Adrenal gland (tissue), 19 donors: Measurements from ENCODE around the gene EPC2. TPM values are rescaled to one million over a fixed set of nuclear protein-coding genes. Genes with fewer than 3 reads are reported as not detected.

Experiments used
- DNase-seq, 7 donors: peaks; one replicate each; pipeline ENCODE4 v3.0.0-alpha.2; 2019 to 2020
- H3K27ac ChIP-seq, 5 donors: fragments of 200-600 bp; sonication (generic) in 4 of 5; 1 replicate in 3 of 5; 2 replicates in 2 of 5; pipeline versions ENCODE4 v1.5.1 to v1.8.0; 2016 to 2020; ENCODE audit warnings: mild to moderate bottlenecking in 1 of 5
- H3K27me3 ChIP-seq: fragments of 200-600 bp; 2 replicates; pipeline ENCODE4 v1.8.0; 2021
- H3K36me3 ChIP-seq, 2 donors: fragments of 200-600 bp; replicated peaks in 1 of 2; 1 replicate in 1 of 2; 2 replicates in 1 of 2; pipeline versions ENCODE4 v1.5.1 to v1.8.0; 2018 to 2022
- H3K4me1 ChIP-seq, 2 donors: fragments of 200-600 bp; replicated peaks in 1 of 2; 1 replicate in 1 of 2; 2 replicates in 1 of 2; pipeline versions ENCODE4 v1.5.1 to v1.8.0; 2018 to 2021
- H3K4me3 ChIP-seq, 4 donors: fragments of 200-600 bp; sonication (generic) in 3 of 4; one replicate each; pipeline ENCODE4 v1.5.1; 2016 to 2018
- H3K9me3 ChIP-seq, 3 donors: fragments of 200-600 bp; sonication (generic) in 1 of 3; replicated peaks in 1 of 3; 1 replicate in 2 of 3; 2 replicates in 1 of 3; pipeline versions ENCODE4 v1.5.1 to v1.8.0; 2016 to 2021
- POLR2A ChIP-seq, 2 donors: fragments of 450-650 bp; IDR thresholded peaks; one replicate each; pipeline ENCODE4 v1.6.1; 2017; ENCODE audit warnings: antibody characterized with exemption in 2 of 2, mild to moderate bottlenecking in 2 of 2, moderate library complexity in 1 of 2
- WGBS, 4 donors: extraction: QIAGEN DNeasy Blood & Tissue Kit in 2 of 4; methylation state at CpG; one replicate each; pipeline versions ENCODE4 v1.1.5 to v1.1.7; 2013 to 2017; 5-methylcytosine and 5-hydroxymethylcytosine counted together
- intact Hi-C, 2 donors: fragments of 100-400 bp; cut with DNase I; formaldehyde crosslinking; loops; one replicate each; pipeline versions ENCODE4 v1.14.1 to v1.15.0; 2022 to 2023
- long read RNA-seq, 10 donors: library from polyadenylated mRNA in 3 of 10; unstranded in 2 of 10; stranded (forward) in 1 of 10; transcript quantifications; one replicate each; pipeline ENCODE4 v2.0.0 and lab custom pipeline, GENCODE V29; 2021 to 2026
- polyA plus RNA-seq, 3 donors: library from polyadenylated mRNA; stranded (reverse); fragments of 200-250 nt in 2 of 3; fragments of 350-450 nt in 1 of 3; fragmentation: Illumina TruSeq in 1 of 3; extraction: RNeasy Lipid Tissue Mini Kit (QIAGEN cat#74804) in 1 of 3; gene quantifications; one replicate each; pipeline ENCODE4 v1.2.3, GENCODE V29; 2013 to 2014
- total RNA-seq, 9 donors: library from RNA; depleted of rRNA in 4 of 9; stranded (reverse); fragments of >200 nt in 4 of 9; fragments of 120-200 nt in 1 of 9; fragmentation: NEBNext Ultra II Directional in 1 of 9; extraction: Animal tissue kit (Norgen Biotek cat#: 25700) in 1 of 9; gene quantifications; one replicate each; pipeline versions ENCODE4 v1.1.0 to v1.2.4, GENCODE V29; 2013 to 2023
- TF ChIP-seq, protein P1 (sequence below), 6 experiments: fragments of 450-650 bp in 4 of 6; fragments of 200-600 bp in 2 of 6; sonication (generic) in 1 of 6; IDR thresholded peaks; 1 replicate in 5 of 6; 2 replicates in 1 of 6; pipeline versions ENCODE4 v1.5.1 to v1.8.0; 2016 to 2021; ENCODE audit warnings: antibody characterized with exemption in 6 of 6, mild to moderate bottlenecking in 2 of 6, moderate library complexity in 1 of 6
- donor health status: healthy with polysubstance abuse.
- donor health status: Bipolar disorder and iron deficiency.
- donor health status: DM: yes; HTN: yes; CAD: no.
- donor health status: DM: no; HTN: no; CAD: no.
- donor health status: DM: no; HTN: no; CAD: no.
- donor health status: DM: yes; HTN: yes; CAD: no.

EPC2 gene, protein sequence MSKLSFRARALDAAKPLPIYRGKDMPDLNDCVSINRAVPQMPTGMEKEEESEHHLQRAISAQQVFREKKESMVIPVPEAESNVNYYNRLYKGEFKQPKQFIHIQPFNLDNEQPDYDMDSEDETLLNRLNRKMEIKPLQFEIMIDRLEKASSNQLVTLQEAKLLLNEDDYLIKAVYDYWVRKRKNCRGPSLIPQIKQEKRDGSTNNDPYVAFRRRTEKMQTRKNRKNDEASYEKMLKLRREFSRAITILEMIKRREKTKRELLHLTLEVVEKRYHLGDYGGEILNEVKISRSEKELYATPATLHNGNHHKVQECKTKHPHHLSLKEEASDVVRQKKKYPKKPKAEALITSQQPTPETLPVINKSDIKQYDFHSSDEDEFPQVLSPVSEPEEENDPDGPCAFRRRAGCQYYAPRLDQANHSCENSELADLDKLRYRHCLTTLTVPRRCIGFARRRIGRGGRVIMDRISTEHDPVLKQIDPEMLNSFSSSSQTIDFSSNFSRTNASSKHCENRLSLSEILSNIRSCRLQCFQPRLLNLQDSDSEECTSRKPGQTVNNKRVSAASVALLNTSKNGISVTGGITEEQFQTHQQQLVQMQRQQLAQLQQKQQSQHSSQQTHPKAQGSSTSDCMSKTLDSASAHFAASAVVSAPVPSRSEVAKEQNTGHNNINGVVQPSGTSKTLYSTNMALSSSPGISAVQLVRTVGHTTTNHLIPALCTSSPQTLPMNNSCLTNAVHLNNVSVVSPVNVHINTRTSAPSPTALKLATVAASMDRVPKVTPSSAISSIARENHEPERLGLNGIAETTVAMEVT
- 10 to 100 TPM; 17.6 to 57.4 (median 35.7) TPM for total RNA-seq
- polyA plus RNA-seq, result 10 to 100 TPM in 1 of 3 donors, 1 to 10 TPM in 2; 8.0 to 23.9 (median 8.3) TPM
- long read RNA-seq, donor 1, partial matches to known transcripts, result 0 of 1 reads
- long read RNA-seq, donor 1, other reads (novel, unspliced or antisense), result 0 of 1 reads
- long read RNA-seq, donor 2, result 0 reads
- long read RNA-seq, donor 3, result 0 reads
- long read RNA-seq, donor 4, partial matches to known transcripts, result 2 of 3 reads
- long read RNA-seq, donor 4, other reads (novel, unspliced or antisense), result 1 of 3 reads
- long read RNA-seq, donor 5, partial matches to known transcripts, result 6 of 17 reads
- long read RNA-seq, donor 5, other reads (novel, unspliced or antisense), result 8 of 17 reads
- long read RNA-seq, donor 6, partial matches to known transcripts, result 1 of 4 reads
- long read RNA-seq, donor 6, other reads (novel, unspliced or antisense), result 3 of 4 reads
- long read RNA-seq, donor 7, partial matches to known transcripts, result 0 of 1 reads
- long read RNA-seq, donor 7, other reads (novel, unspliced or antisense), result 0 of 1 reads
- long read RNA-seq, donor 8, partial matches to known transcripts, result 0 of 1 reads
- long read RNA-seq, donor 8, other reads (novel, unspliced or antisense), result 0 of 1 reads
- long read RNA-seq, donor 9, partial matches to known transcripts, result 0 of 1 reads
- long read RNA-seq, donor 9, other reads (novel, unspliced or antisense), result 0 of 1 reads
- long read RNA-seq, donor 10, result 0 reads

DNA sequence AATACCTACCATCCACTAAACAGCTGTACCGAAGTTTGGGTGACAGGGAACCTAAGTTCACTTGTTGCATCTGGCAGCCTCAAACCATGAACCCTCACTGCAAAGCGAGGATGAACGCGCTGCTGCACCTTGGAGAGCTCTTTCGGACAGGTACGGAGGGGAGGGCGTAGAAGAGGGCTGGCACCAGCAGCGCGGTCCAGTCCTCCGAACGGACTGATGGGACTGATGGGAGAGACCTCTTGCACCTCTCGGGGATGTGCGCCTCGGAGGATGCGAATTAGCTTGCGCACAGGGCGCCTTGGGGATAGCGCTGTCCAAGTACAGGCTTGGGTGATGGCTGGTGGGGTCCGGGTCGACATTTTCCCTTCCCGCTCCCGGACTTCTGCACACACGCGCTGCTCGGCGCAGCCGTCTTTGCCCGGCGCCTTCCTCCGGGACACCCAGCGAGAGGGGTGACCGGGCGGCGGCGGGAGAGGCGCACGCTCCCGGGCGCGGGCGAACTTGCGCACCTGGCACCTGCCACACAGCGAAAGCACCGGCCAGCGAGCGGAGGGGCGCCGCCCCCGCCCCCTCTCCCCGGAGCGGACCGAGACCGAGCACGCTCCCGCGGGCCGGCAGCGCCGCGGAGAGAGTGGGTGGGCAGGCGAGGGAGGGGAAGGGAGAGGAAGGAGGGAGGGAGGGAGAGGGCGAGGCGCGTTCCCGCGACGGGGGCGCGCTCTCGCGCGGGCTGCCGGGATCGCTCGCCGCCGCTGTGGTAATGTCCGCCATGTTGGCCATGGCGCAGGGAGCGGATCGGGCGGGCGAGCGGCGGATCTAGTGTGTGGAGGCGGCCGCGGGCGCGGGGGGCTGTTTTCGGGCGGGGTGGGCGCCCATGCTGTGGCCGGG, at the start of gene EPC2:
Gene EPC2, plus strand, starts transcription at position 754 of the 885 bp plus-strand sequence. CDS start 267 bp downstream, outside the sequence.
- TF ChIP-seq POLR2A (IDR thresholded peaks at IDR 0.05), result peak in 1 of 2 donors; percentile 54
- TF ChIP-seq, protein P1, sequence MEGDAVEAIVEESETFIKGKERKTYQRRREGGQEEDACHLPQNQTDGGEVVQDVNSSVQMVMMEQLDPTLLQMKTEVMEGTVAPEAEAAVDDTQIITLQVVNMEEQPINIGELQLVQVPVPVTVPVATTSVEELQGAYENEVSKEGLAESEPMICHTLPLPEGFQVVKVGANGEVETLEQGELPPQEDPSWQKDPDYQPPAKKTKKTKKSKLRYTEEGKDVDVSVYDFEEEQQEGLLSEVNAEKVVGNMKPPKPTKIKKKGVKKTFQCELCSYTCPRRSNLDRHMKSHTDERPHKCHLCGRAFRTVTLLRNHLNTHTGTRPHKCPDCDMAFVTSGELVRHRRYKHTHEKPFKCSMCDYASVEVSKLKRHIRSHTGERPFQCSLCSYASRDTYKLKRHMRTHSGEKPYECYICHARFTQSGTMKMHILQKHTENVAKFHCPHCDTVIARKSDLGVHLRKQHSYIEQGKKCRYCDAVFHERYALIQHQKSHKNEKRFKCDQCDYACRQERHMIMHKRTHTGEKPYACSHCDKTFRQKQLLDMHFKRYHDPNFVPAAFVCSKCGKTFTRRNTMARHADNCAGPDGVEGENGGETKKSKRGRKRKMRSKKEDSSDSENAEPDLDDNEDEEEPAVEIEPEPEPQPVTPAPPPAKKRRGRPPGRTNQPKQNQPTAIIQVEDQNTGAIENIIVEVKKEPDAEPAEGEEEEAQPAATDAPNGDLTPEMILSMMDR (IDR thresholded peaks at IDR 0.05), result no peak
- H3K9me3 ChIP-seq, result no peaks in the 10 kb centered on the region
- no peaks in the 10 kb centered on the region for H3K36me3 ChIP-seq
- DNase-seq, result peak; percentile 84 to 93 (median 88)
- WGBS, 4 donors, result 0 to 1% (median 0%) methylated on average over 7 to 94 of the region's 94 CpGs
- H3K4me1 ChIP-seq, result peaks cover 5 to 36% of the 10 kb centered on the region in 2 donors
- H3K27me3 ChIP-seq, result no peaks in the 10 kb centered on the region
- intact Hi-C loops, result loop anchor here (10.0 kb wide), 2 partner anchors 51 to 351 kb away; no protein-coding TSS in a partner anchor
- peak within 1 kb of the TSS; percentile 72 to 99 (median 91) for H3K4me3 ChIP-seq
- peak within 1 kb of the TSS; percentile 84 to 100 (median 99) for H3K27ac ChIP-seq

DNA sequence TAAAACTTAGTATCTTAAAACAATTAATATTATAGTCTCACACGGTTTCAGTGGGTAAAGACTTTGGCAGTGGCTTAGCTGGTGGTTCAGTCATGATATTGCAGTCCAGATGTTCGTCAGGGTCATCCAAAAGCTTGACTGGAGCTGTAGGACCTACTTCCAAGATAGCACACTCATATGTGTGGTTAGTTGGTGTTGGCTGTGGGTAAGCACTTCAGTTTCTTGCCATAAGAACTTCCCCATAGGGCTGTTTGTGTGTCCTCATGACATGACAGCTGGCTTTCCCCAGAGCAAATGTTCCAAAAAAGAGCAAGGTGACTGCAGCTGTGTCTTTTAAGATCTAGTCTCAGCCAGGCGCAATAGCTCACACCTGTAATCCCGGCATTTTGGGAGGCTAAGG, 48.5 kb upstream of the EPC2 start:
- Histone ChIP-seq H3K36me3 (no peaks in the 10 kb centered on the region), H3K27me3 (no peaks in the 10 kb centered on the region), H3K9me3 (no peaks in the 10 kb centered on the region), H3K4me3 (no peak overlapping the region), H3K4me1 (no peaks in the 10 kb centered on the region), H3K27ac (no peak overlapping the region)
- TF ChIP-seq, protein P1 (IDR thresholded peaks at IDR 0.05), result no peak
- TF ChIP-seq POLR2A (IDR thresholded peaks at IDR 0.05), result no peak
- intact Hi-C loops, result no loop called here
- 75 to 84% (median 76%) methylated on average over 4 of the region's 4 CpGs for WGBS, 4 donors
- no peak for DNase-seq

DNA sequence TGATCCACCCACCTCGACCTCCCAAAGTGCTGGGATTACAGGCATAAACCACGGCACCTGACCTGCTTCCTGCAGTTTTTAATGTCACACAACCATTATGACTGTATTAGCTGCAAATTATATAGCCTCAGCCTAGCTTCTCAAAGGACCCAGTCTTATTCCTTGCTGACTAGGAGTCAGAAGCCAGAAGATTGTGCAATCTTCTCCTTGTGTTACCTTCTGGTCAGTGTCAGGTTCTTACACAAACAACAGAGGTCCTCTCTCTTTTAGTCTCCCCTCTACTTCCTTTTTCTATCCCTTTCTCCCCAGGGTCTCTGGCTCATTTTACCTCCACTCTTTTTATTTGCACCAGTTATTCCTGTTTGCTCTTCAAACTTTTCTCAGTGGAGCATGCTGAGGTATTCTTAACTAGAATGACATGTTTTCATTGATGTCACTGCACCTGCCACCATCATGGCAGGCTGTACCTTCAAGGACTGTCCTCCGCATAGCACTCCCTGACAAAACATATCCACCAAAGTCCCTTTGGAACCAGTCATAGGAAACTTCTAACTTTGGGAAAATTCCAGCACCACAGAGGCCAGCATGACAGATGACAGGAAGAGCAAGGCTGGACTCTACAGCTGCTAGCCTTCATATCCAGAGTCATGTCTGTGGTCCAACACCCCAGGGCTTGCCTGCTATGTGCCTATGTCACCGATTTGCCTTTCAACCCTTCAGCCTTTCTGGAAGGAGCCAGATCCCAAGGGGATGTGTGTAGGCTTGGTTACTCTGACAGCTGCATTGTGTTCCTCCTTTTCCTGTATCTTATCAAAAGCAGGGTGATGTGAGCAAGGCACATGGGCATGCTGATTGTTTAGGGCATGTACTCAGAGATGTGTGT, 45.2 kb upstream of the EPC2 start:
- intact Hi-C loops, result no loop called here
- H3K27me3 ChIP-seq, result no peaks in the 10 kb centered on the region
- no peaks in the 10 kb centered on the region for H3K4me1 ChIP-seq
- 49 to 69% (median 61%) methylated on average over 4 of the region's 4 CpGs for WGBS, 4 donors
- no peak overlapping the region for H3K27ac ChIP-seq
- H3K36me3 ChIP-seq, result no peaks in the 10 kb centered on the region
- no peaks in the 10 kb centered on the region for H3K9me3 ChIP-seq
- TF ChIP-seq POLR2A (IDR thresholded peaks at IDR 0.05), result no peak
- TF ChIP-seq, protein P1 (IDR thresholded peaks at IDR 0.05), result no peak
- no peak for DNase-seq
- H3K4me3 ChIP-seq, result no peak overlapping the region
